SU-DHL-6 (cell line): ENCODE measurements around the gene SLC25A10.

Experiments used
- EZH2phosphoT487 ChIP-seq: fragments of 200-600 bp; sonication (generic), shearing (Covaris generic); conservative IDR thresholded peaks from 2 replicates; pipeline ENCODE4 v1.6.1; 2018; ENCODE audit warnings: mild to moderate bottlenecking, antibody characterized with exemption, low read length, moderate library complexity, mixed read lengths
- TF ChIP-seq, protein P1 (sequence below): fragments of 200-600 bp; sonication (generic); IDR thresholded peaks from one replicate; pipeline ENCODE4 v1.5.1; 2017; ENCODE audit warnings: antibody characterized with exemption, mild to moderate bottlenecking, low read length, moderate library complexity; ENCODE audit not compliant: insufficient read depth, poor library complexity, severe bottlenecking

DNA sequence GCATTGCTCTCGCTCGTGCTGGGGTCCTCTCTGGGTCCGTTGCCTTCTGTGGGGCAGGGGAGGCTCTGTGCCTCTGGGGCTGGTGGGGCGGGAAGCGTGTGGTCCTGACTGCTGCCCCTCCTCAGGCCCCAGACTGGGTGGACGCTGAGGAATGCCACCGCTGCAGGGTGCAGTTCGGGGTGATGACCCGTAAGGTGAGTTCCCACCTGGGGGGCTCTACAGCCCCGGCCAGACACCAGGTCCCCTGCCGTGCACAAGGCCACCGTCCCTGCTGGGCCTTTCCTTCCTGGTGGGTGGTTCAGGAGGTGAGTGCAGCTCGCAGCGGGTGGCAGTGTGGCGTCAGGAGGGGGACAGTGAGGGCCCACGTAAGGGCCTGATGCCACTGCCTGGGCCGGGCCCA is 21.5 kb upstream of the SLC25A10 start:
- TF ChIP-seq, protein P1, sequence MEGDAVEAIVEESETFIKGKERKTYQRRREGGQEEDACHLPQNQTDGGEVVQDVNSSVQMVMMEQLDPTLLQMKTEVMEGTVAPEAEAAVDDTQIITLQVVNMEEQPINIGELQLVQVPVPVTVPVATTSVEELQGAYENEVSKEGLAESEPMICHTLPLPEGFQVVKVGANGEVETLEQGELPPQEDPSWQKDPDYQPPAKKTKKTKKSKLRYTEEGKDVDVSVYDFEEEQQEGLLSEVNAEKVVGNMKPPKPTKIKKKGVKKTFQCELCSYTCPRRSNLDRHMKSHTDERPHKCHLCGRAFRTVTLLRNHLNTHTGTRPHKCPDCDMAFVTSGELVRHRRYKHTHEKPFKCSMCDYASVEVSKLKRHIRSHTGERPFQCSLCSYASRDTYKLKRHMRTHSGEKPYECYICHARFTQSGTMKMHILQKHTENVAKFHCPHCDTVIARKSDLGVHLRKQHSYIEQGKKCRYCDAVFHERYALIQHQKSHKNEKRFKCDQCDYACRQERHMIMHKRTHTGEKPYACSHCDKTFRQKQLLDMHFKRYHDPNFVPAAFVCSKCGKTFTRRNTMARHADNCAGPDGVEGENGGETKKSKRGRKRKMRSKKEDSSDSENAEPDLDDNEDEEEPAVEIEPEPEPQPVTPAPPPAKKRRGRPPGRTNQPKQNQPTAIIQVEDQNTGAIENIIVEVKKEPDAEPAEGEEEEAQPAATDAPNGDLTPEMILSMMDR = no peak
- no peak for TF ChIP-seq EZH2phosphoT487
